PC-3 (cell line): Measurements from ENCODE around the gene PIGX.

Source experiments
- EZH2 ChIP-seq: fragments of 300-600 bp; sonication (generic); IDR thresholded peaks from one replicate; pipeline ENCODE4 v1.6.1; 2017; ENCODE audit warnings: antibody characterized with exemption, mild to moderate bottlenecking, low read length; ENCODE audit not compliant: unreplicated experiment
- EZH2phosphoT487 ChIP-seq: fragments of 300-600 bp; sonication (generic); IDR thresholded peaks from 2 replicates; pipeline ENCODE4 v1.6.1; 2018; ENCODE audit warnings: mild to moderate bottlenecking, antibody characterized with exemption, low read length, borderline replicate concordance
- TF ChIP-seq, protein P1 (sequence below): fragments of 300-600 bp; sonication (generic); conservative IDR thresholded peaks from 2 replicates; pipeline ENCODE4 v1.5.1; 2017; ENCODE audit warnings: antibody characterized with exemption, low read depth, mild to moderate bottlenecking, low read length

DNA sequence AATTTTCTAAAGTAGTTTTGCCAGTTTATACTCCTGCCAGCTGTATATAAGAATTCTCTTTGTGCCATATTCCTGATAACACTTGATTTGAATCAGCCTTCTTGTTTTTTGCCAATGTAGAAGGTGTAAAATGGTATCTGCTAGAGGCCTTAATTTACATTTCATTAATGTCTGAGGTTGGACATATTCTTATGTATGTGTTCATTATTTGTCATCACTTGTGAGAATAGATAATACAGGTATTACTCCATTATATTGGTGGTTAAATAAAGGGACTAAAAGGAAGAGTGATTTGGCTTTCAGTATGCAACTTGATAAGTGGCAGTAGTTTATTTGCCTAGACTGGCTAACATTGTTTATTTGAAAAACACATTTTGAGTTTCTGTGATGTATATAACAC is 53.3 kb downstream of the PIGX start:
- TF ChIP-seq, protein P1, sequence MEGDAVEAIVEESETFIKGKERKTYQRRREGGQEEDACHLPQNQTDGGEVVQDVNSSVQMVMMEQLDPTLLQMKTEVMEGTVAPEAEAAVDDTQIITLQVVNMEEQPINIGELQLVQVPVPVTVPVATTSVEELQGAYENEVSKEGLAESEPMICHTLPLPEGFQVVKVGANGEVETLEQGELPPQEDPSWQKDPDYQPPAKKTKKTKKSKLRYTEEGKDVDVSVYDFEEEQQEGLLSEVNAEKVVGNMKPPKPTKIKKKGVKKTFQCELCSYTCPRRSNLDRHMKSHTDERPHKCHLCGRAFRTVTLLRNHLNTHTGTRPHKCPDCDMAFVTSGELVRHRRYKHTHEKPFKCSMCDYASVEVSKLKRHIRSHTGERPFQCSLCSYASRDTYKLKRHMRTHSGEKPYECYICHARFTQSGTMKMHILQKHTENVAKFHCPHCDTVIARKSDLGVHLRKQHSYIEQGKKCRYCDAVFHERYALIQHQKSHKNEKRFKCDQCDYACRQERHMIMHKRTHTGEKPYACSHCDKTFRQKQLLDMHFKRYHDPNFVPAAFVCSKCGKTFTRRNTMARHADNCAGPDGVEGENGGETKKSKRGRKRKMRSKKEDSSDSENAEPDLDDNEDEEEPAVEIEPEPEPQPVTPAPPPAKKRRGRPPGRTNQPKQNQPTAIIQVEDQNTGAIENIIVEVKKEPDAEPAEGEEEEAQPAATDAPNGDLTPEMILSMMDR = no peak
- TF ChIP-seq EZH2 (no peak), EZH2phosphoT487 (no peak)
